Neural crest cell (in vitro differentiated cells): ENCODE measurements around the gene BPIFB3. TPM values are rescaled to one million over a fixed set of nuclear protein-coding genes. Genes with fewer than 3 reads are reported as not detected.

Experiments used
- DNase-seq: peaks from one replicate; pipeline ENCODE4 v3.0.0; 2021; ENCODE audit warnings: low read depth, mixed read lengths, low spot score
- H3K27ac Mint-ChIP-seq: one replicate; pipeline ENCODE4 v1.8.0; 2021; ENCODE audit warnings: mild to moderate bottlenecking, mixed read lengths; ENCODE audit not compliant: unreplicated experiment
- H3K27me3 Mint-ChIP-seq: 2 replicates; pipeline ENCODE4 v1.8.0; 2021; ENCODE audit warnings: low read depth, mild to moderate bottlenecking, mixed read lengths
- H3K36me3 Mint-ChIP-seq: 2 replicates; pipeline ENCODE4 v1.8.0; 2021; ENCODE audit warnings: low read depth, mild to moderate bottlenecking, mixed read lengths
- H3K4me1 Mint-ChIP-seq: 2 replicates; pipeline ENCODE4 v1.8.0; 2021; ENCODE audit warnings: mixed read lengths
- H3K4me3 Mint-ChIP-seq: one replicate; pipeline ENCODE4 v1.8.0; 2021; ENCODE audit warnings: mild to moderate bottlenecking, mixed read lengths
- H3K9me3 Mint-ChIP-seq: 2 replicates; pipeline ENCODE4 v1.8.0; 2021; ENCODE audit warnings: mixed read lengths
- total RNA-seq: library from RNA; stranded (reverse); gene quantifications from 2 replicates; pipeline ENCODE4 v1.2.1, GENCODE V29; 2021
- TF ChIP-seq, protein P1 (sequence below): fragments of 200-600 bp; sonication (generic); conservative IDR thresholded peaks from 2 replicates; pipeline ENCODE4 v1.5.0; 2021; ENCODE audit warnings: antibody characterized with exemption, mild to moderate bottlenecking

BPIFB3 gene
- total RNA-seq, 1 donor from 2014 or later = not detected

- Mint-ChIP-seq H3K9me3 (no peaks in the 10 kb centered on the region), H3K36me3 (no peaks in the 10 kb centered on the region), H3K27me3 (no peaks in the 10 kb centered on the region), H3K4me1 (peaks cover 22% of the 10 kb centered on the region), H3K27ac (no peak overlapping the region), H3K4me3 (no peak overlapping the region)
- TF ChIP-seq, protein P1, sequence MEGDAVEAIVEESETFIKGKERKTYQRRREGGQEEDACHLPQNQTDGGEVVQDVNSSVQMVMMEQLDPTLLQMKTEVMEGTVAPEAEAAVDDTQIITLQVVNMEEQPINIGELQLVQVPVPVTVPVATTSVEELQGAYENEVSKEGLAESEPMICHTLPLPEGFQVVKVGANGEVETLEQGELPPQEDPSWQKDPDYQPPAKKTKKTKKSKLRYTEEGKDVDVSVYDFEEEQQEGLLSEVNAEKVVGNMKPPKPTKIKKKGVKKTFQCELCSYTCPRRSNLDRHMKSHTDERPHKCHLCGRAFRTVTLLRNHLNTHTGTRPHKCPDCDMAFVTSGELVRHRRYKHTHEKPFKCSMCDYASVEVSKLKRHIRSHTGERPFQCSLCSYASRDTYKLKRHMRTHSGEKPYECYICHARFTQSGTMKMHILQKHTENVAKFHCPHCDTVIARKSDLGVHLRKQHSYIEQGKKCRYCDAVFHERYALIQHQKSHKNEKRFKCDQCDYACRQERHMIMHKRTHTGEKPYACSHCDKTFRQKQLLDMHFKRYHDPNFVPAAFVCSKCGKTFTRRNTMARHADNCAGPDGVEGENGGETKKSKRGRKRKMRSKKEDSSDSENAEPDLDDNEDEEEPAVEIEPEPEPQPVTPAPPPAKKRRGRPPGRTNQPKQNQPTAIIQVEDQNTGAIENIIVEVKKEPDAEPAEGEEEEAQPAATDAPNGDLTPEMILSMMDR = no peak
- DNase-seq = no peak
These were observed 11.0 kb downstream of the BPIFB3 start for GRCh38 chr20:33064572-33065287.

GRCh38 chr20:33065785-33066184 lies 12.1 kb downstream of the BPIFB3 start:
- H3K36me3 Mint-ChIP-seq = no peaks in the 10 kb centered on the region
- TF ChIP-seq, protein P1 = no peak
- no peak overlapping the region for H3K27ac Mint-ChIP-seq
- H3K9me3 Mint-ChIP-seq = no peaks in the 10 kb centered on the region
- no peak overlapping the region for H3K4me3 Mint-ChIP-seq
- H3K4me1 Mint-ChIP-seq = peaks cover 22% of the 10 kb centered on the region
- H3K27me3 Mint-ChIP-seq = no peaks in the 10 kb centered on the region
- no peak for DNase-seq

DNA sequence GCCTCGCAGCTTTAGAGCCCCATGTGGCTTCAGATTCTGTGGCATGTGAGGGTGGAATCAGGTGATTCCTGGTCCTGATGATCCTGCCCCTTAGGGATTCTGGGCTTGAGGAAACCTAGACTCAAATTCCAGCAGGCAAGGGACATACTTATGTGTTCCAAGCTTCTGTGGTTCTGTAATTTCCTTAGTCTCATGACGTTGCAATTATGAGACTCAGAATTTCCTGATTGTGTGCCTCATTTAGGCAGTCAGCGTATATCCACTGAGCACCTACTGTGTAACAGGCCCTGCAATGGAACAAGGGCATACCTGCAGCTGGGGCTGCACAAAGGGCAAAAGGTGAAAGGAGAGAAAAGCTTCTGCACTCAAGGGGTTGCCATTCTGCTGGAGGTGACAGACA lies 14.1 kb downstream of the BPIFB3 start:
- H3K36me3 Mint-ChIP-seq = no peaks in the 10 kb centered on the region
- no peak for DNase-seq
- no peaks in the 10 kb centered on the region for H3K9me3 Mint-ChIP-seq
- H3K4me3 Mint-ChIP-seq = no peak overlapping the region
- peaks cover 13% of the 10 kb centered on the region for H3K4me1 Mint-ChIP-seq
- H3K27me3 Mint-ChIP-seq = no peaks in the 10 kb centered on the region
- H3K27ac Mint-ChIP-seq = no peak overlapping the region
- TF ChIP-seq, protein P1 = no peak

- TF ChIP-seq, protein P1 = no peak
- Mint-ChIP-seq H3K27ac (no peak overlapping the region), H3K27me3 (no peaks in the 10 kb centered on the region), H3K4me3 (no peak overlapping the region), H3K4me1 (peaks cover 7% of the 10 kb centered on the region), H3K36me3 (no peaks in the 10 kb centered on the region), H3K9me3 (no peaks in the 10 kb centered on the region)
- no peak for DNase-seq
These were observed 14.7 kb downstream of the BPIFB3 start for GRCh38 chr20:33068251-33068939.

DNA sequence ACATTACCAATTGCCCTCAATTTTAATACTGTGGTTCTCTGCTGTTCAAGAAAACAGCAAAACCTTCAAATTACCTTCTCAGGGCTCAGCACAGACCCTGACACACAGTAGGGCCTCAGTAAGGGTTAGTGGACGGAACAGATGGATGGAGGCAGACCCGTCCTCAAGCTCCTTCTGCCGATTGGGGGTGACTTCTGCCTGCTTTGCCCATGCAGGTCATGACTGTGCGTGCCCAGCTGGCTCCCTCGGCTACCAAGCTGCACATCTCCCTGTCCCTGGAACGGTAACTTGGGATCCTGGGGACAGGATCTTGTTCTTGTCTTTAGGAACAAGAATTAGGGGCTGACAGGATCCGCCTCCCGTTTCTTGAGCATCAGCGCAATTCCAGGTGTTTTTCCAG lies 16.0 kb downstream of the BPIFB3 start:
- DNase-seq = no peak
- Mint-ChIP-seq H3K27ac (peak overlapping the region; percentile 5), H3K9me3 (no peaks in the 10 kb centered on the region), H3K4me1 (peaks cover 5% of the 10 kb centered on the region), H3K27me3 (no peaks in the 10 kb centered on the region), H3K4me3 (no peak overlapping the region), H3K36me3 (no peaks in the 10 kb centered on the region)
- TF ChIP-seq, protein P1 = no peak
